Lower leg skin (tissue), 4 donors: Measurements from ENCODE around the gene OR5B3. TPM values are rescaled to one million over a fixed set of nuclear protein-coding genes. Genes with fewer than 3 reads are reported as not detected.

ENCODE experiments used
- DNase-seq, 2 donors: peaks; one replicate each; pipeline ENCODE4 v3.0.0-alpha.2; 2019; ENCODE audit warnings: low spot score in 2 of 2
- H3K4me3 ChIP-seq: fragments of 200-600 bp; sonication (generic); 2 replicates; pipeline ENCODE4 v1.5.1; 2017; ENCODE audit warnings: mild to moderate bottlenecking, low read depth; ENCODE audit not compliant: poor library complexity, severe bottlenecking
- POLR2A ChIP-seq, 2 donors: fragments of 450-650 bp; IDR thresholded peaks; one replicate each; pipeline ENCODE4 v1.6.1; 2016 to 2017; ENCODE audit warnings: antibody characterized with exemption in 2 of 2, mild to moderate bottlenecking in 1 of 2, moderate library complexity in 1 of 2
- WGBS, 2 donors: methylation state at CpG; one replicate each; pipeline ENCODE4 v1.1.5; 2018; 5-methylcytosine and 5-hydroxymethylcytosine counted together
- intact Hi-C: fragments of 100-400 bp; cut with DNase I; formaldehyde crosslinking; loops from one replicate; pipeline ENCODE4 v1.15.0; 2023; ENCODE audit warnings: low total_unique reads
- total RNA-seq, 4 donors: library from RNA; depleted of rRNA; stranded (reverse); fragments of >200 nt; gene quantifications; one replicate each; pipeline ENCODE4 v1.1.0, GENCODE V29; 2016
- TF ChIP-seq, protein P1 (sequence below), 3 donors: fragments of 450-650 bp; IDR thresholded peaks; one replicate each; pipeline ENCODE4 v1.5.1; 2016; ENCODE audit warnings: antibody characterized with exemption in 3 of 3, mild to moderate bottlenecking in 3 of 3, moderate library complexity in 2 of 3

OR5B3 gene
- not detected for total RNA-seq

DNA sequence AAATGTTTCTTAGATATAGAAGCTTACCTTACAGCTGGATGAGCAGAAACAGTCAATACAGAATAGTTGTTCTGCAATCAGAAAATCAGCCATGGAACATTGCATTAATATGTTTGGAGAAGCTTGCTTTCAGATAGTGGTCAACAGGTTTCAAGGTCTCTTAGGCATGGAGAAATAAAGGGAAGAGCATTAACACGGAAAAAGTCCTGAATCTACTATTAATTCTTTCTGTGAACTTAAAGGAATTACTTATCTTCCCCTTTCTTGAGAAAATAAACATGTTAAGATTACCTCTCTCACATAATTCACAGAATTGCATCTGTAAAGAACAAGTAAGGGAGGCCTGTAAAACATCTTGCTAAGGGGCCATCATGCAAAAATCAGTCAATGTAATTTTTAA is at the start of gene OR5B3:
Gene OR5B3 (minus strand): TSS at position 101 of the 400 bp plus-strand sequence. CDS start 3,465 bp downstream, outside the sequence.
- TF ChIP-seq, protein P1, sequence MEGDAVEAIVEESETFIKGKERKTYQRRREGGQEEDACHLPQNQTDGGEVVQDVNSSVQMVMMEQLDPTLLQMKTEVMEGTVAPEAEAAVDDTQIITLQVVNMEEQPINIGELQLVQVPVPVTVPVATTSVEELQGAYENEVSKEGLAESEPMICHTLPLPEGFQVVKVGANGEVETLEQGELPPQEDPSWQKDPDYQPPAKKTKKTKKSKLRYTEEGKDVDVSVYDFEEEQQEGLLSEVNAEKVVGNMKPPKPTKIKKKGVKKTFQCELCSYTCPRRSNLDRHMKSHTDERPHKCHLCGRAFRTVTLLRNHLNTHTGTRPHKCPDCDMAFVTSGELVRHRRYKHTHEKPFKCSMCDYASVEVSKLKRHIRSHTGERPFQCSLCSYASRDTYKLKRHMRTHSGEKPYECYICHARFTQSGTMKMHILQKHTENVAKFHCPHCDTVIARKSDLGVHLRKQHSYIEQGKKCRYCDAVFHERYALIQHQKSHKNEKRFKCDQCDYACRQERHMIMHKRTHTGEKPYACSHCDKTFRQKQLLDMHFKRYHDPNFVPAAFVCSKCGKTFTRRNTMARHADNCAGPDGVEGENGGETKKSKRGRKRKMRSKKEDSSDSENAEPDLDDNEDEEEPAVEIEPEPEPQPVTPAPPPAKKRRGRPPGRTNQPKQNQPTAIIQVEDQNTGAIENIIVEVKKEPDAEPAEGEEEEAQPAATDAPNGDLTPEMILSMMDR (IDR thresholded peaks at IDR 0.05): no peak
- TF ChIP-seq POLR2A (IDR thresholded peaks at IDR 0.05): no peak
- no peak within 1 kb of the TSS for H3K4me3 ChIP-seq
- no peak for DNase-seq
- intact Hi-C loops: no loop called here
- WGBS, 2 donors: 76 to 77% methylated on average over 1 of the region's 1 CpG

DNA sequence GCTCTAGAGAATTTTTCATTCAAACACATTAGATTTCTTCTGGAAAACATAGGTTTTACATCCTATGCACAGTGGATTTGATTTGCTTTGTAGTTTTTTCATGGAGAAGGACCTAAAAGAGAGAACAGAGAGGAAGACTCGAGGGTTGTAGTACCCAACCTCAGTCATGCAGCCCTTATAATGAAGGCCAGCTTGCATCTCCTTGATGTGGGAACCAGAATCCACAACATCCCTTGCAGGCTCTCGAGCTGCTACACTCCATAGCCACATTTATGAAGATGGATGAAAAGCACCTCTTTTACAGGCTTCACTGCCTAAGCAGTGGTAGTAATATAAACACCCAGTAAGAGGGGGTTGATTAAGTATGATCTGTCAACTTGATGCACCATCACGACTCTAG is 44.9 kb upstream of the OR5B3 start:
- no peak overlapping the region for H3K4me3 ChIP-seq
- TF ChIP-seq, protein P1 (IDR thresholded peaks at IDR 0.05): no peak
- TF ChIP-seq POLR2A (IDR thresholded peaks at IDR 0.05): no peak
- no peak for DNase-seq
- WGBS, 2 donors: 47 to 51% methylated on average over 3 of the region's 3 CpGs
- intact Hi-C loops: no loop called here

DNA sequence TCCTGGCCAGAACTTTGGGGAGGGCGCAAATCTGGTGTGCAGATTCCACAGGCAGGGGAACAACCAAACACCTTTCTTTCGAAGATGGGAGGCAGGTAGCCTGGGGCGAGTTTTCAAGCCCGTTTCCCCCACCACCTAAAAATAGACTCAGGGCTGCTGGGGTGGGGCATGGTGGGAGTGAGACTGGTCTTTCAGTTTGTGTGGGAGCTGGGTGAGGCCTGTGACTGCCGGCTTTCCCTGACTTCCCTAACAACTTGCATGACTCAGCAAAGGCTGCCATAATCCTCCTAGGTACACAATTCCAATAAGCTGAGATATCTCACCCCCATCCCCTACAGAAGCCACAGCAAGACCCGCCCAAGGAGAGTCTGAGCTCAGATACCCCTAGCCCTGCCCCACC is 39.6 kb upstream of the OR5B3 start:
- intact Hi-C loops: no loop called here
- WGBS, 2 donors: 74 to 81% methylated on average over 6 of the region's 6 CpGs
- H3K4me3 ChIP-seq: no peak overlapping the region

DNA sequence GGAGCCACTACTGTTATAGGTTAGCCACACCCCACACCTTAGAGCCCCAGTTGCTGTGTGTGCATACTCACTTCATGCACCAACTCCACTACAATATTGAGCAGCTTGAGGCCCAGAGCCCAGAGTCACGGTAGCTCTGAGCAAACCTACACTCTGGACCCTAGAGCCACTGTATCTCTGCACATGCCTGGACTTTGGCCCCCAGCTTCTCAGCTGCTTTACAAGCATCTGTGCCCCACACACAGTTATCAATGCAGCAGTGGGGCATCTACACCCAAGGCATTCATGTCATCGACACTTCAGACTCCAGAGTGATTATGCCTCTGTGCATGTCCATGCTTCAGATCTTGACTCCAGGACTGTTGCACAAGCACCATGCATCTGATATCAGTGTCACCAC is 37.6 kb upstream of the OR5B3 start:
- 90 to 92% methylated on average over 2 of the region's 2 CpGs for WGBS, 2 donors
- no peak overlapping the region for H3K4me3 ChIP-seq
- DNase-seq: no peak
- intact Hi-C loops: no loop called here
- TF ChIP-seq POLR2A (IDR thresholded peaks at IDR 0.05): no peak
- TF ChIP-seq, protein P1 (IDR thresholded peaks at IDR 0.05): no peak

More for the DNA sequence above, 39.6 kb upstream of the OR5B3 start:
- DNase-seq: no peak
- TF ChIP-seq, protein P1 (IDR thresholded peaks at IDR 0.05): no peak
- no peak for TF ChIP-seq POLR2A (IDR thresholded peaks at IDR 0.05)

DNA sequence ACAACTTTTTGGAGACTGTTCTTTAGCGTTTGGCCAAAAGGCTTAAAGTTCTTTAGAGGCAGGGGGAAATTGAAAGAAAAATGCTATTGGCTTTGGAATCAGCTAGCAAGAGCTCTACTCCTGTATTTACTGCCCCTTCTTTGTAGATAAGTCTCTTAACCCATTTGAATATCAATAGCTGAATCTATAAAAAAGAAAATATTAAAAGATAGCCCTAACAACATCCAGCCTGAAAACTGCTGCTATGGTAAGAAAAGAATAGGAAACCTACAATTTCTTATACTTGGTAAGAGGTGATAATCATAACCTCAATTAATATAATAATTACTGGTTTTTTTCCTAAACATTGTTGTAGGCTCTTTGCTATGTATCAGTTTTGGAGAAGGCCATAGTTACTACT is 35.5 kb upstream of the OR5B3 start, which contains the start of gene OR5B12:
Gene OR5B12 (minus strand): TSS at position 101 of the 400 bp plus-strand sequence. CDS start 2,085 bp downstream, outside the sequence.
- 86 to 90% methylated on average over 1 of the region's 1 CpG for WGBS, 2 donors
- H3K4me3 ChIP-seq: no peak within 1 kb of the TSS
- no peak for DNase-seq
- intact Hi-C loops: no loop called here
- TF ChIP-seq POLR2A (IDR thresholded peaks at IDR 0.05): no peak
- TF ChIP-seq, protein P1 (IDR thresholded peaks at IDR 0.05): no peak

DNA sequence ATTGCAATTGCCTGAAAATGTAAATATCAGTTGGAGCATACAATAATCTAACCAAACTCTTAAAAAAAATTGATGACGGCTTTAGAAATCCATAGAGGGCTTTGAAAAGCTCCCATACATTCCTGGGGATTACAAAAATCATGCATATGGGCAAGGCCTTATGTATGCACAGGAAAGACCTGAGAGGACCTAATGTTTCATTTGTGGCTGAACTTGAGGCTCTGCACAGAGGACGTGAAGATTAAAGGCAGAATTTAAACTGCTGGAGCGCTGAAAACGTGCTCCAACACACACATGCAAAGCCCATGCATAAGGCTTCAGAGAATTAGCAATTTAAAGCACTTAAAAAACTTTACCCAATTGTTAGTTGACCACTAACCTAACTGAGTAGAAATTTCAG is 31.8 kb upstream of the OR5B3 start:
- DNase-seq: no peak
- H3K4me3 ChIP-seq: no peak overlapping the region
- intact Hi-C loops: no loop called here
- WGBS, 2 donors: 62 to 69% methylated on average over 4 of the region's 4 CpGs
- TF ChIP-seq, protein P1 (IDR thresholded peaks at IDR 0.05): no peak
- TF ChIP-seq POLR2A (IDR thresholded peaks at IDR 0.05): no peak
